Measurements from ENCODE around the gene STK32C. TPM values are rescaled to one million over a fixed set of nuclear protein-coding genes. Genes with fewer than 3 reads are reported as not detected.

Gene STK32C
- polyA plus RNA-seq, 2 donors = 4.5 to 5.6 TPM

GRCh38 chr10:132212816-132213215 lies 94.9 kb downstream of the STK32C start:
- H3K27ac ChIP-seq (ENCODE audit: low read depth in 2 of 2, low read length in 1 of 2) = no peak overlapping the region
- no peaks in the 10 kb centered on the region for H3K27me3 ChIP-seq (ENCODE audit: control insufficient read depth in 1 of 2, insufficient read depth in 2 of 2, low read length in 2 of 2)
- no peak overlapping the region for H3K4me3 ChIP-seq (ENCODE audit: low read depth in 1 of 2, low read length in 2 of 2)
- no peaks in the 10 kb centered on the region for H3K4me1 ChIP-seq (ENCODE audit: control insufficient read depth in 2 of 2, insufficient read depth in 2 of 2, low read length in 1 of 2)
- peaks cover 0 to 9% of the 10 kb centered on the region in 2 donors for H3K9me3 ChIP-seq (ENCODE audit: control insufficient read depth in 2 of 2, insufficient read depth in 1 of 2, low read depth in 1 of 2, low read length in 1 of 2)
- no peaks in the 10 kb centered on the region for H3K36me3 ChIP-seq (ENCODE audit: control insufficient read depth in 2 of 2, insufficient read depth in 2 of 2, low read length in 1 of 2)
- WGBS, 2 donors = 88 to 90% methylated on average over 9 of the region's 9 CpGs

GRCh38 chr10:132211246-132211645 lies 96.5 kb downstream of the STK32C start:
- Histone ChIP-seq H3K4me1 (ENCODE audit: control insufficient read depth in 2 of 2, insufficient read depth in 2 of 2, low read length in 1 of 2) (no peaks in the 10 kb centered on the region), H3K9me3 (ENCODE audit: control insufficient read depth in 2 of 2, insufficient read depth in 1 of 2, low read depth in 1 of 2, low read length in 1 of 2) (peaks cover 0 to 6% of the 10 kb centered on the region in 2 donors), H3K4me3 (ENCODE audit: low read depth in 1 of 2, low read length in 2 of 2) (no peak overlapping the region), H3K36me3 (ENCODE audit: control insufficient read depth in 2 of 2, insufficient read depth in 2 of 2, low read length in 1 of 2) (peaks cover 0 to 4% of the 10 kb centered on the region in 2 donors), H3K27me3 (ENCODE audit: control insufficient read depth in 1 of 2, insufficient read depth in 2 of 2, low read length in 2 of 2) (no peaks in the 10 kb centered on the region), H3K27ac (ENCODE audit: low read depth in 2 of 2, low read length in 1 of 2) (no peak overlapping the region)
- 90 to 92% methylated on average over 14 of the region's 14 CpGs for WGBS, 2 donors

- no peak overlapping the region for H3K27ac ChIP-seq (ENCODE audit: low read depth in 2 of 2, low read length in 1 of 2)
- WGBS, 2 donors = 92 to 95% methylated on average over 14 of the region's 14 CpGs
- peaks cover 0 to 6% of the 10 kb centered on the region in 2 donors for H3K9me3 ChIP-seq (ENCODE audit: control insufficient read depth in 2 of 2, insufficient read depth in 1 of 2, low read depth in 1 of 2, low read length in 1 of 2)
- H3K4me1 ChIP-seq (ENCODE audit: control insufficient read depth in 2 of 2, insufficient read depth in 2 of 2, low read length in 1 of 2) = no peaks in the 10 kb centered on the region
- H3K36me3 ChIP-seq (ENCODE audit: control insufficient read depth in 2 of 2, insufficient read depth in 2 of 2, low read length in 1 of 2) = peaks cover 0 to 4% of the 10 kb centered on the region in 2 donors
- H3K27me3 ChIP-seq (ENCODE audit: control insufficient read depth in 1 of 2, insufficient read depth in 2 of 2, low read length in 2 of 2) = no peaks in the 10 kb centered on the region
- no peak overlapping the region for H3K4me3 ChIP-seq (ENCODE audit: low read depth in 1 of 2, low read length in 2 of 2)
Measured at GRCh38 chr10:132210766-132211165, 97.0 kb downstream of the STK32C start.

- WGBS, 2 donors = 90 to 91% methylated on average over 23 of the region's 23 CpGs
Measured at GRCh38 chr10:132209978-132210530, 97.7 kb downstream of the STK32C start.

GRCh38 chr10:132209130-132209529 lies 98.6 kb downstream of the STK32C start:
- Histone ChIP-seq H3K27me3 (ENCODE audit: control insufficient read depth in 1 of 2, insufficient read depth in 2 of 2, low read length in 2 of 2) (no peaks in the 10 kb centered on the region), H3K4me1 (ENCODE audit: control insufficient read depth in 2 of 2, insufficient read depth in 2 of 2, low read length in 1 of 2) (no peaks in the 10 kb centered on the region), H3K4me3 (ENCODE audit: low read depth in 1 of 2, low read length in 2 of 2) (no peak overlapping the region), H3K36me3 (ENCODE audit: control insufficient read depth in 2 of 2, insufficient read depth in 2 of 2, low read length in 1 of 2) (peaks cover 0 to 4% of the 10 kb centered on the region in 2 donors), H3K27ac (ENCODE audit: low read depth in 2 of 2, low read length in 1 of 2) (no peak overlapping the region), H3K9me3 (ENCODE audit: control insufficient read depth in 2 of 2, insufficient read depth in 1 of 2, low read depth in 1 of 2, low read length in 1 of 2) (peaks cover 0 to 6% of the 10 kb centered on the region in 2 donors)
- WGBS, 2 donors = 60 to 69% methylated on average over 14 of the region's 14 CpGs

More at GRCh38 chr10:132209978-132210530, 97.7 kb downstream of the STK32C start:
- no peak overlapping the region for H3K27ac ChIP-seq (ENCODE audit: low read depth in 2 of 2, low read length in 1 of 2)
- no peaks in the 10 kb centered on the region for H3K27me3 ChIP-seq (ENCODE audit: control insufficient read depth in 1 of 2, insufficient read depth in 2 of 2, low read length in 2 of 2)
- H3K9me3 ChIP-seq (ENCODE audit: control insufficient read depth in 2 of 2, insufficient read depth in 1 of 2, low read depth in 1 of 2, low read length in 1 of 2) = peaks cover 0 to 6% of the 10 kb centered on the region in 2 donors
- peaks cover 0 to 4% of the 10 kb centered on the region in 2 donors for H3K36me3 ChIP-seq (ENCODE audit: control insufficient read depth in 2 of 2, insufficient read depth in 2 of 2, low read length in 1 of 2)
- no peaks in the 10 kb centered on the region for H3K4me1 ChIP-seq (ENCODE audit: control insufficient read depth in 2 of 2, insufficient read depth in 2 of 2, low read length in 1 of 2)
- H3K4me3 ChIP-seq (ENCODE audit: low read depth in 1 of 2, low read length in 2 of 2) = no peak overlapping the region

- H3K27ac ChIP-seq (ENCODE audit: low read depth in 2 of 2, low read length in 1 of 2) = no peak overlapping the region
- H3K9me3 ChIP-seq (ENCODE audit: control insufficient read depth in 2 of 2, insufficient read depth in 1 of 2, low read depth in 1 of 2, low read length in 1 of 2) = peaks cover 0 to 6% of the 10 kb centered on the region in 2 donors
- peaks cover 0 to 3% of the 10 kb centered on the region in 2 donors for H3K4me1 ChIP-seq (ENCODE audit: control insufficient read depth in 2 of 2, insufficient read depth in 2 of 2, low read length in 1 of 2)
- H3K27me3 ChIP-seq (ENCODE audit: control insufficient read depth in 1 of 2, insufficient read depth in 2 of 2, low read length in 2 of 2) = no peaks in the 10 kb centered on the region
- WGBS, 2 donors = 78 to 79% methylated on average over 16 to 17 of the region's 17 CpGs
- H3K36me3 ChIP-seq (ENCODE audit: control insufficient read depth in 2 of 2, insufficient read depth in 2 of 2, low read length in 1 of 2) = peaks cover 0 to 4% of the 10 kb centered on the region in 2 donors
- H3K4me3 ChIP-seq (ENCODE audit: low read depth in 1 of 2, low read length in 2 of 2) = no peak overlapping the region
Measured at GRCh38 chr10:132208462-132209050, 99.2 kb downstream of the STK32C start.

- WGBS, 2 donors = 83 to 86% methylated on average over 47 to 48 of the region's 48 CpGs
- Histone ChIP-seq H3K4me1 (ENCODE audit: control insufficient read depth in 2 of 2, insufficient read depth in 2 of 2, low read length in 1 of 2) (peaks cover 0 to 4% of the 10 kb centered on the region in 2 donors), H3K36me3 (ENCODE audit: control insufficient read depth in 2 of 2, insufficient read depth in 2 of 2, low read length in 1 of 2) (peaks cover 0 to 4% of the 10 kb centered on the region in 2 donors), H3K9me3 (ENCODE audit: control insufficient read depth in 2 of 2, insufficient read depth in 1 of 2, low read depth in 1 of 2, low read length in 1 of 2) (peaks cover 0 to under 1% of the 10 kb centered on the region in 2 donors), H3K4me3 (ENCODE audit: low read depth in 1 of 2, low read length in 2 of 2) (no peak overlapping the region), H3K27ac (ENCODE audit: low read depth in 2 of 2, low read length in 1 of 2) (no peak overlapping the region), H3K27me3 (ENCODE audit: control insufficient read depth in 1 of 2, insufficient read depth in 2 of 2, low read length in 2 of 2) (no peaks in the 10 kb centered on the region)
Measured at GRCh38 chr10:132207536-132208461, 100.0 kb downstream of the STK32C start.

GRCh38 chr10:132206806-132207535 lies 100.8 kb downstream of the STK32C start:
- 88 to 91% methylated on average over 29 of the region's 29 CpGs for WGBS, 2 donors

GRCh38 chr10:132206377-132206745 lies 101.4 kb downstream of the STK32C start:
- Histone ChIP-seq H3K4me1 (ENCODE audit: control insufficient read depth in 2 of 2, insufficient read depth in 2 of 2, low read length in 1 of 2) (peaks cover 0 to 4% of the 10 kb centered on the region in 2 donors), H3K4me3 (ENCODE audit: low read depth in 1 of 2, low read length in 2 of 2) (no peak overlapping the region), H3K36me3 (ENCODE audit: control insufficient read depth in 2 of 2, insufficient read depth in 2 of 2, low read length in 1 of 2) (peaks cover 0 to 4% of the 10 kb centered on the region in 2 donors), H3K27ac (ENCODE audit: low read depth in 2 of 2, low read length in 1 of 2) (no peak overlapping the region), H3K9me3 (ENCODE audit: control insufficient read depth in 2 of 2, insufficient read depth in 1 of 2, low read depth in 1 of 2, low read length in 1 of 2) (no peaks in the 10 kb centered on the region), H3K27me3 (ENCODE audit: control insufficient read depth in 1 of 2, insufficient read depth in 2 of 2, low read length in 2 of 2) (no peaks in the 10 kb centered on the region)
- 88 to 92% methylated on average over 11 of the region's 11 CpGs for WGBS, 2 donors

More at GRCh38 chr10:132206806-132207535, 100.8 kb downstream of the STK32C start:
- no peak overlapping the region for H3K4me3 ChIP-seq (ENCODE audit: low read depth in 1 of 2, low read length in 2 of 2)
- H3K9me3 ChIP-seq (ENCODE audit: control insufficient read depth in 2 of 2, insufficient read depth in 1 of 2, low read depth in 1 of 2, low read length in 1 of 2) = no peaks in the 10 kb centered on the region
- H3K27ac ChIP-seq (ENCODE audit: low read depth in 2 of 2, low read length in 1 of 2) = no peak overlapping the region
- peaks cover 0 to 4% of the 10 kb centered on the region in 2 donors for H3K36me3 ChIP-seq (ENCODE audit: control insufficient read depth in 2 of 2, insufficient read depth in 2 of 2, low read length in 1 of 2)
- peaks cover 0 to 4% of the 10 kb centered on the region in 2 donors for H3K4me1 ChIP-seq (ENCODE audit: control insufficient read depth in 2 of 2, insufficient read depth in 2 of 2, low read length in 1 of 2)
- no peaks in the 10 kb centered on the region for H3K27me3 ChIP-seq (ENCODE audit: control insufficient read depth in 1 of 2, insufficient read depth in 2 of 2, low read length in 2 of 2)

All from esophagus (tissue), 2 donors.